ENCODE data around the gene NAV1. TPM values are rescaled to one million over a fixed set of nuclear protein-coding genes. Genes with fewer than 3 reads are reported as not detected.

NAV1 gene
- total and polyA plus RNA-seq, 11 donors: 30.5 to 107 (median 73.4) TPM

- intact Hi-C loops (cut with DNase I): loop anchor here (1.0 to 10.0 kb wide), 6 partner anchors 29 to 257 kb away; no protein-coding TSS in a partner anchor
- WGBS, 4 donors: 35 to 50% (median 39%) methylated on average over 6 of the region's 6 CpGs
- Histone ChIP-seq H3K4me1 (peaks cover 7 to 44% (median 28%) of the 10 kb centered on the region in 12 donors), H3K27me3 (no peaks in the 10 kb centered on the region), H3K9me3 (no peaks in the 10 kb centered on the region), H3K4me3 (peak overlapping the region in 2 of 12 donors; percentile 3 to 14), H3K36me3 (no peaks in the 10 kb centered on the region), H3K27ac (peak overlapping the region; percentile 61 to 98 (median 72))
- ATAC-seq (peak; percentile 54 to 87 (median 70)), DNase-seq (peak; percentile 76 to 82 (median 77))
- no peak for TF ChIP-seq POLR2A (IDR thresholded peaks at IDR 0.05)
- TF ChIP-seq CTCF (IDR thresholded peaks at IDR 0.05): no peak
These were observed 26.9 kb upstream of the NAV1 start for GRCh38 chr1:201511941-201512539.

- 89 to 94% (median 93%) methylated on average over 6 of the region's 6 CpGs for WGBS, 4 donors
- DNase-seq (peak in 1 of 5 donors; percentile 15), ATAC-seq (no peak)
- Histone ChIP-seq H3K4me1 (peaks cover 4 to 34% (median 20%) of the 10 kb centered on the region in 12 donors), H3K36me3 (no peaks in the 10 kb centered on the region), H3K27me3 (no peaks in the 10 kb centered on the region), H3K27ac (peak overlapping the region in 9 of 12 donors; percentile 21 to 98 (median 71)), H3K4me3 (no peak overlapping the region), H3K9me3 (no peaks in the 10 kb centered on the region)
- intact Hi-C loops (cut with DNase I): loop anchor here (1.0 to 10.0 kb wide), 6 partner anchors 31 to 259 kb away; no protein-coding TSS in a partner anchor
- TF ChIP-seq POLR2A (IDR thresholded peaks at IDR 0.05): no peak
- TF ChIP-seq CTCF (IDR thresholded peaks at IDR 0.05): no peak
These were observed 25.3 kb upstream of the NAV1 start for GRCh38 chr1:201513498-201514243.

- intact Hi-C loops (cut with DNase I): loop anchor here in 7 of 10 donors (1.0 to 10.0 kb wide), 4 partner anchors 32 to 260 kb away; no protein-coding TSS in a partner anchor
- DNase-seq: no peak
- Histone ChIP-seq H3K4me3 (no peak overlapping the region), H3K9me3 (no peaks in the 10 kb centered on the region), H3K27me3 (no peaks in the 10 kb centered on the region), H3K36me3 (no peaks in the 10 kb centered on the region), H3K27ac (no peak overlapping the region), H3K4me1 (peaks cover 4 to 34% (median 20%) of the 10 kb centered on the region in 12 donors)
- ATAC-seq: no peak
- WGBS, 4 donors: 94 to 100% (median 97%) methylated on average over 2 of the region's 2 CpGs
- TF ChIP-seq CTCF (IDR thresholded peaks at IDR 0.05) (no peak), POLR2A (IDR thresholded peaks at IDR 0.05) (no peak)
These were observed 24.5 kb upstream of the NAV1 start for GRCh38 chr1:201514466-201514865.

Measured in heart left ventricle (tissue), 16 donors.